Measurements from ENCODE around the gene ATXN3.
"Not testable (repeated sequence)": the region's sequence is repeated elsewhere in the genome, so short reads cannot be mapped to it uniquely, and the experiment has no call there.

ATXN3 gene

GRCh38 chr14:92108345-92109254, 2.2 kb upstream of the ATXN3 start:
- H3K4me1 ChIP-seq (ENCODE audit: insufficient read depth, low read length), result peaks cover 11% of the 10 kb centered on the region
- H3K27me3 ChIP-seq (ENCODE audit: insufficient read depth, low read length), result no peaks in the 10 kb centered on the region
- no peaks in the 10 kb centered on the region for H3K9me3 ChIP-seq (ENCODE audit: low read length)
- H3K36me3 ChIP-seq (ENCODE audit: insufficient read depth, low read length), result no peaks in the 10 kb centered on the region
- peak overlapping the region; percentile 49 for H2AFZ ChIP-seq (ENCODE audit: low read depth, low read length)
- no peak overlapping the region for H3K4me3 ChIP-seq (ENCODE audit: low read length)

GRCh38 chr14:92105893-92106142, 564 bp downstream of the ATXN3 start:
- Histone ChIP-seq H3K4me3 (ENCODE audit: low read length) (peak overlapping the region; percentile 76), H3K9me3 (ENCODE audit: low read length) (no peaks in the 10 kb centered on the region), H2AFZ (ENCODE audit: low read depth, low read length) (peak overlapping the region; percentile 46), H3K36me3 (ENCODE audit: insufficient read depth, low read length) (no peaks in the 10 kb centered on the region), H3K4me1 (ENCODE audit: insufficient read depth, low read length) (peaks cover 11% of the 10 kb centered on the region), H3K27me3 (ENCODE audit: insufficient read depth, low read length) (no peaks in the 10 kb centered on the region)

GRCh38 chr14:92105073-92105892, 1.1 kb downstream of the ATXN3 start:
- no peaks in the 10 kb centered on the region for H3K27me3 ChIP-seq (ENCODE audit: insufficient read depth, low read length)
- H3K4me3 ChIP-seq (ENCODE audit: low read length), result peak overlapping the region; percentile 76
- H3K36me3 ChIP-seq (ENCODE audit: insufficient read depth, low read length), result no peaks in the 10 kb centered on the region
- H3K9me3 ChIP-seq (ENCODE audit: low read length), result no peaks in the 10 kb centered on the region
- H2AFZ ChIP-seq (ENCODE audit: low read depth, low read length), result peak overlapping the region; percentile 46
- peaks cover 11% of the 10 kb centered on the region for H3K4me1 ChIP-seq (ENCODE audit: insufficient read depth, low read length)

- H3K9me3 ChIP-seq (ENCODE audit: low read length), result no peaks in the 10 kb centered on the region
- no peak overlapping the region for H3K4me3 ChIP-seq (ENCODE audit: low read length)
- no peaks in the 10 kb centered on the region for H3K36me3 ChIP-seq (ENCODE audit: insufficient read depth, low read length)
- no peaks in the 10 kb centered on the region for H3K27me3 ChIP-seq (ENCODE audit: insufficient read depth, low read length)
- peaks cover 10% of the 10 kb centered on the region for H3K4me1 ChIP-seq (ENCODE audit: insufficient read depth, low read length)
- H2AFZ ChIP-seq (ENCODE audit: low read depth, low read length), result no peak overlapping the region
Measured at GRCh38 chr14:92103363-92103989, 2.9 kb downstream of the ATXN3 start.

- Histone ChIP-seq H2AFZ (ENCODE audit: low read depth, low read length) (no peak overlapping the region), H3K36me3 (ENCODE audit: insufficient read depth, low read length) (peaks cover 10% of the 10 kb centered on the region), H3K4me1 (ENCODE audit: insufficient read depth, low read length) (peaks cover under 1% of the 10 kb centered on the region), H3K27me3 (ENCODE audit: insufficient read depth, low read length) (no peaks in the 10 kb centered on the region), H3K4me3 (ENCODE audit: low read length) (no peak overlapping the region), H3K9me3 (ENCODE audit: low read length) (no peaks in the 10 kb centered on the region)
Measured at GRCh38 chr14:92099802-92100201, 6.6 kb downstream of the ATXN3 start.

GRCh38 chr14:92093320-92093719, 13.1 kb downstream of the ATXN3 start:
- Histone ChIP-seq H3K36me3 (ENCODE audit: insufficient read depth, low read length) (peaks cover 36% of the 10 kb centered on the region), H3K9me3 (ENCODE audit: low read length) (no peaks in the 10 kb centered on the region), H3K4me1 (ENCODE audit: insufficient read depth, low read length) (no peaks in the 10 kb centered on the region), H3K4me3 (ENCODE audit: low read length) (no peak overlapping the region), H2AFZ (ENCODE audit: low read depth, low read length) (no peak overlapping the region), H3K27me3 (ENCODE audit: insufficient read depth, low read length) (no peaks in the 10 kb centered on the region)

- no peak overlapping the region for H2AFZ ChIP-seq (ENCODE audit: low read depth, low read length)
- no peaks in the 10 kb centered on the region for H3K9me3 ChIP-seq (ENCODE audit: low read length)
- H3K4me3 ChIP-seq (ENCODE audit: low read length), result no peak overlapping the region
- H3K36me3 ChIP-seq (ENCODE audit: insufficient read depth, low read length), result peaks cover 48% of the 10 kb centered on the region
- H3K27me3 ChIP-seq (ENCODE audit: insufficient read depth, low read length), result no peaks in the 10 kb centered on the region
- H3K4me1 ChIP-seq (ENCODE audit: insufficient read depth, low read length), result no peaks in the 10 kb centered on the region
Measured at GRCh38 chr14:92088494-92088893, 17.9 kb downstream of the ATXN3 start.

GRCh38 chr14:92074555-92074954, 31.8 kb downstream of the ATXN3 start:
- H3K27me3 ChIP-seq (ENCODE audit: insufficient read depth, low read length), result no peaks in the 10 kb centered on the region
- no peak overlapping the region for H2AFZ ChIP-seq (ENCODE audit: low read depth, low read length)
- H3K4me3 ChIP-seq (ENCODE audit: low read length), result no peak overlapping the region
- H3K36me3 ChIP-seq (ENCODE audit: insufficient read depth, low read length), result peaks cover 41% of the 10 kb centered on the region
- H3K9me3 ChIP-seq (ENCODE audit: low read length), result no peaks in the 10 kb centered on the region
- no peaks in the 10 kb centered on the region for H3K4me1 ChIP-seq (ENCODE audit: insufficient read depth, low read length)

GRCh38 chr14:92058006-92058917, 48.1 kb downstream of the ATXN3 start:
- Histone ChIP-seq H3K4me3 (ENCODE audit: low read length) (no peak overlapping the region), H2AFZ (ENCODE audit: low read depth, low read length) (no peak overlapping the region), H3K27me3 (ENCODE audit: insufficient read depth, low read length) (no peaks in the 10 kb centered on the region), H3K36me3 (ENCODE audit: insufficient read depth, low read length) (peaks cover 5% of the 10 kb centered on the region), H3K9me3 (ENCODE audit: low read length) (no peaks in the 10 kb centered on the region), H3K4me1 (ENCODE audit: insufficient read depth, low read length) (no peaks in the 10 kb centered on the region)

- H3K4me3 ChIP-seq (ENCODE audit: low read length), result no peak overlapping the region
- H3K36me3 ChIP-seq (ENCODE audit: insufficient read depth, low read length), result peaks cover 2% of the 10 kb centered on the region
- H3K4me1 ChIP-seq (ENCODE audit: insufficient read depth, low read length), result no peaks in the 10 kb centered on the region
- H2AFZ ChIP-seq (ENCODE audit: low read depth, low read length), result no peak overlapping the region
- peaks cover 9% of the 10 kb centered on the region for H3K9me3 ChIP-seq (ENCODE audit: low read length)
- no peaks in the 10 kb centered on the region for H3K27me3 ChIP-seq (ENCODE audit: insufficient read depth, low read length)
Measured at GRCh38 chr14:92049781-92050180, 56.6 kb downstream of the ATXN3 start.

GRCh38 chr14:92049221-92049620, 57.2 kb downstream of the ATXN3 start:
- H3K4me3 ChIP-seq (ENCODE audit: low read length); H3K9me3 ChIP-seq (ENCODE audit: low read length); H3K27me3 ChIP-seq (ENCODE audit: insufficient read depth, low read length); H2AFZ ChIP-seq (ENCODE audit: low read depth, low read length); H3K4me1 ChIP-seq (ENCODE audit: insufficient read depth, low read length); H3K36me3 ChIP-seq (ENCODE audit: insufficient read depth, low read length): not testable (repeated sequence)

GRCh38 chr14:92045904-92046303, 60.5 kb downstream of the ATXN3 start:
- not testable (repeated sequence) for H3K9me3 ChIP-seq (ENCODE audit: low read length); H3K4me3 ChIP-seq (ENCODE audit: low read length); H2AFZ ChIP-seq (ENCODE audit: low read depth, low read length); H3K4me1 ChIP-seq (ENCODE audit: insufficient read depth, low read length); H3K36me3 ChIP-seq (ENCODE audit: insufficient read depth, low read length); H3K27me3 ChIP-seq (ENCODE audit: insufficient read depth, low read length)
